Measurements from ENCODE around the gene RAB1A. TPM values are rescaled to one million over a fixed set of nuclear protein-coding genes. Genes with fewer than 3 reads are reported as not detected.
"Not testable (repeated sequence)": the region's sequence is repeated elsewhere in the genome, so short reads cannot be mapped to it uniquely, and the experiment has no call there.

Gene RAB1A
- total RNA-seq, 1 donor from 2014 or later, result 259 TPM

DNA sequence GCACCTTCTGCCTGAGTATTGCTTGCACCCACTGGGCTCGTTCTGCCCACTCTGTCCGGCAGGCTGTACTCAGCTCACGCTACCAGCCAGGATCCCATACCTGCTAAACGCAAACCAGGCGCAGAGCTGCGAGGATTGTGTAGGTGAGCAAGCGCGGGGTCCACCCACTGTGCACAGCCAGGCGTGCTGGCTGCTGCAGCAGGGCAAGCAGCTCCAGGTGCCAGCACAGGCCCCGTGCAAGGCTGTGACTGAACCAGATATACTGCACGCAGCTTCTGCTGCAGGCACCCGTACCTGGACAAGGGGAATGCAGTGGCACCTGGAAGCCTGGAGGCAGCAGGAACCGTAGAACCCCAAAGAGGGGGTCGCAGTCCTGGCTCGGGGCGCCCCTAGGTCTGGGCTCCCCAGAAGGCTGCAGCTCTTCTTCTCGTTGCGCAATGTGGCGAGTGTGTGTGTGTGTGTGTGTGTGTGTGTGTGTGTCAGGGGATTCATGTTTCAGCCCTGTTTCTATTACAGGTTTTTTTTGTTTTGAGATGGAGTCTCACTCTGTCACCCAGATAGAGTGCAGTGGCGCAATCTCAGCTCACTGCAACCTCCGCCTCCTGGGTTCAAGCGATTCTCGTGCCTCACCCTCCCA lies 46.1 kb upstream of the RAB1A start:
- H3K27ac Mint-ChIP-seq (ENCODE audit: unreplicated experiment), result no peak overlapping the region
- Histone ChIP-seq H3K79me2 (ENCODE audit: insufficient read depth, low read length) (no peaks in the 10 kb centered on the region), H4K20me1 (ENCODE audit: insufficient read depth, low read length) (no peaks in the 10 kb centered on the region), H2AFZ (ENCODE audit: low read depth, low read length) (no peak overlapping the region), H3K9ac (ENCODE audit: low read length) (no peak overlapping the region), H3K4me3 (ENCODE audit: insufficient read depth, low read depth, low read length) (no peak overlapping the region), H3K36me3 (ENCODE audit: insufficient read depth, low read length) (no peaks in the 10 kb centered on the region), H3K4me1 (ENCODE audit: insufficient read depth, low read length) (no peaks in the 10 kb centered on the region), H3K27ac (ENCODE audit: low read depth, low read length) (no peak overlapping the region), H3K27me3 (ENCODE audit: insufficient read depth, low read length) (no peaks in the 10 kb centered on the region), H3K4me2 (ENCODE audit: low read length) (no peak overlapping the region), H3K9me3 (ENCODE audit: insufficient read depth, low read depth, low read length) (no peaks in the 10 kb centered on the region)
- DNase-seq (ENCODE audit: low read depth) (no peak), FAIRE-seq (no peak)
- no peak overlapping the region for H3K4me3 Mint-ChIP-seq (ENCODE audit: unreplicated experiment)
- TF ChIP-seq, protein P1, sequence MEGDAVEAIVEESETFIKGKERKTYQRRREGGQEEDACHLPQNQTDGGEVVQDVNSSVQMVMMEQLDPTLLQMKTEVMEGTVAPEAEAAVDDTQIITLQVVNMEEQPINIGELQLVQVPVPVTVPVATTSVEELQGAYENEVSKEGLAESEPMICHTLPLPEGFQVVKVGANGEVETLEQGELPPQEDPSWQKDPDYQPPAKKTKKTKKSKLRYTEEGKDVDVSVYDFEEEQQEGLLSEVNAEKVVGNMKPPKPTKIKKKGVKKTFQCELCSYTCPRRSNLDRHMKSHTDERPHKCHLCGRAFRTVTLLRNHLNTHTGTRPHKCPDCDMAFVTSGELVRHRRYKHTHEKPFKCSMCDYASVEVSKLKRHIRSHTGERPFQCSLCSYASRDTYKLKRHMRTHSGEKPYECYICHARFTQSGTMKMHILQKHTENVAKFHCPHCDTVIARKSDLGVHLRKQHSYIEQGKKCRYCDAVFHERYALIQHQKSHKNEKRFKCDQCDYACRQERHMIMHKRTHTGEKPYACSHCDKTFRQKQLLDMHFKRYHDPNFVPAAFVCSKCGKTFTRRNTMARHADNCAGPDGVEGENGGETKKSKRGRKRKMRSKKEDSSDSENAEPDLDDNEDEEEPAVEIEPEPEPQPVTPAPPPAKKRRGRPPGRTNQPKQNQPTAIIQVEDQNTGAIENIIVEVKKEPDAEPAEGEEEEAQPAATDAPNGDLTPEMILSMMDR (IDR thresholded peaks at IDR 0.05; ENCODE audit: insufficient read depth, low read depth, low read length), result no peak
- TF ChIP-seq EZH2 (IDR thresholded peaks at IDR 0.05; ENCODE audit: insufficient read depth, low read length), result no peak
- H3K36me3 Mint-ChIP-seq (ENCODE audit: low read depth, unreplicated experiment), result no peaks in the 10 kb centered on the region
- peaks cover 5% of the 10 kb centered on the region for H3K9me3 Mint-ChIP-seq (ENCODE audit: unreplicated experiment)
- H3K4me1 Mint-ChIP-seq (ENCODE audit: low read depth, unreplicated experiment), result peaks cover 4% of the 10 kb centered on the region
- H3K27me3 Mint-ChIP-seq (ENCODE audit: low read depth, unreplicated experiment), result peaks cover 9% of the 10 kb centered on the region

DNA sequence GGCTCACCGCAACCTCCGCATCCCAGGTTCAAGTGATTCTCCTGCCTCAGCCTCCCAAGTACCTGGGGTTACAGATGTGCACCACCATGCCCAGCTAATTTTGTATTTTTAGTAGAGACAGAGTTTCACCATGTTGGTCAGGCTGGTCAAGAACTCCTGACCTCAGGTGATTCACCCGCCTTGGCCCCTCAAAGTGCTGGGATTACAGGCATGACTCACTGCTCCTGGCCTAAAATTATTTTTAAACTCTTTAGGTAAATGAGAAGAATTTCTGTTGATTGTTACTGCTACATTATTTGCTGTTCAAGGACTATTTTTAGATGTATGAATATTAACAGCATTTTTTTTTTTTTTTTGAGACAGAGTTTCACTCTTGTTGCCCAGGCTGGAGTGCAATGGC lies 44.1 kb upstream of the RAB1A start:
- H3K9me3 ChIP-seq (ENCODE audit: insufficient read depth, low read depth, low read length); H3K36me3 ChIP-seq (ENCODE audit: insufficient read depth, low read length); H3K27me3 ChIP-seq (ENCODE audit: insufficient read depth, low read length); H3K4me3 Mint-ChIP-seq (ENCODE audit: unreplicated experiment); H3K27me3 Mint-ChIP-seq (ENCODE audit: low read depth, unreplicated experiment); H4K20me1 ChIP-seq (ENCODE audit: insufficient read depth, low read length); H3K27ac ChIP-seq (ENCODE audit: low read depth, low read length); H3K9ac ChIP-seq (ENCODE audit: low read length); H3K4me1 ChIP-seq (ENCODE audit: insufficient read depth, low read length); H3K9me3 Mint-ChIP-seq (ENCODE audit: unreplicated experiment); H3K27ac Mint-ChIP-seq (ENCODE audit: unreplicated experiment); H3K36me3 Mint-ChIP-seq (ENCODE audit: low read depth, unreplicated experiment); H3K4me2 ChIP-seq (ENCODE audit: low read length); H3K4me1 Mint-ChIP-seq (ENCODE audit: low read depth, unreplicated experiment); FAIRE-seq; H3K4me3 ChIP-seq (ENCODE audit: insufficient read depth, low read depth, low read length); H2AFZ ChIP-seq (ENCODE audit: low read depth, low read length); H3K79me2 ChIP-seq (ENCODE audit: insufficient read depth, low read length): not testable (repeated sequence)
- peak; percentile 34 for DNase-seq (ENCODE audit: low read depth)

DNA sequence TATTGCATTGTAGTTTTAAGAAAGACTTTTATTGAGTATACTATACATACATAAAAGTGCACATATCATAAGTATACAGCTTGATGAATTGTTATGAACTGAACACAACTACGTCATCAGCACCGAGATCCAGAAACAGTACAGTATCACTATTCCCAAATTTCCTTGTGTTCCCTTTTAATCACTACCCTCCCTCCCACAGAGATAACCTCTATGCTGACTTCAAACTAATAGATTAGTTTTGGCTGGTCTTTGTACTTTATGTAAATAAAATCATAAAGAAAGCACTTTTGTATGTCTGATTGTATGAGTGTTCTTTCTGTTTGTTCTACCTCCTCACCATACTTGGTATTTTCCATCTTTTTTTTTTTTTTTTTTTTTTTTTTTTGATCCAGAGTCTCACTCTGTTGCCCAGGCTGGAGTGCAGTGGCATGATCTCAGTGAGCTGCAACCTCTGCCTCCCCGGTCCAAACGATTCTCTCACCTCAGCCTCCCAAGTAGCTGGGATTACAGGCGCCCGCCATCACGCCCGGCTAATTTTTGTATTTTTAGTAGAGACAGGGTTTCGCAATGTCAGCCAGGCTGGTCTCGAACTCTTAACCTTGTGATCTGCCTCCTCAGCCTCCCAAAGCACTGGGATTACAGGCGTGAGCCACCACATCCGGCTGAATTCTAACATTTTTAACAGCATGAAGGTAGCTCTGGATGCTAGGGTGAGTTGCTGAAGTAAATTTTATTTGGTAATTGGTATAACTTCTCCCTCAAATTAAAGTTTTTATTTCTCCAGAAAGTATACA lies 43.3 kb upstream of the RAB1A start:
- no peaks in the 10 kb centered on the region for H3K9me3 ChIP-seq (ENCODE audit: insufficient read depth, low read depth, low read length)
- no peak for TF ChIP-seq EZH2 (IDR thresholded peaks at IDR 0.05; ENCODE audit: insufficient read depth, low read length)
- TF ChIP-seq, protein P1 (IDR thresholded peaks at IDR 0.05; ENCODE audit: insufficient read depth, low read depth, low read length), result no peak
- no peak overlapping the region for H3K4me3 ChIP-seq (ENCODE audit: insufficient read depth, low read depth, low read length)
- no peak overlapping the region for H3K9ac ChIP-seq (ENCODE audit: low read length)
- H3K4me1 ChIP-seq (ENCODE audit: insufficient read depth, low read length), result no peaks in the 10 kb centered on the region
- H3K27me3 ChIP-seq (ENCODE audit: insufficient read depth, low read length), result no peaks in the 10 kb centered on the region
- Mint-ChIP-seq H3K4me1 (ENCODE audit: low read depth, unreplicated experiment) (peaks cover 3% of the 10 kb centered on the region), H3K27me3 (ENCODE audit: low read depth, unreplicated experiment) (peaks cover 4% of the 10 kb centered on the region), H3K27ac (ENCODE audit: unreplicated experiment) (no peak overlapping the region), H3K9me3 (ENCODE audit: unreplicated experiment) (no peaks in the 10 kb centered on the region), H3K4me3 (ENCODE audit: unreplicated experiment) (no peak overlapping the region), H3K36me3 (ENCODE audit: low read depth, unreplicated experiment) (no peaks in the 10 kb centered on the region)
- no peak overlapping the region for H3K27ac ChIP-seq (ENCODE audit: low read depth, low read length)
- no peak overlapping the region for H2AFZ ChIP-seq (ENCODE audit: low read depth, low read length)
- no peaks in the 10 kb centered on the region for H4K20me1 ChIP-seq (ENCODE audit: insufficient read depth, low read length)
- FAIRE-seq (no peak), DNase-seq (ENCODE audit: low read depth) (no peak)
- H3K79me2 ChIP-seq (ENCODE audit: insufficient read depth, low read length), result no peaks in the 10 kb centered on the region
- no peak overlapping the region for H3K4me2 ChIP-seq (ENCODE audit: low read length)
- H3K36me3 ChIP-seq (ENCODE audit: insufficient read depth, low read length), result no peaks in the 10 kb centered on the region

DNA sequence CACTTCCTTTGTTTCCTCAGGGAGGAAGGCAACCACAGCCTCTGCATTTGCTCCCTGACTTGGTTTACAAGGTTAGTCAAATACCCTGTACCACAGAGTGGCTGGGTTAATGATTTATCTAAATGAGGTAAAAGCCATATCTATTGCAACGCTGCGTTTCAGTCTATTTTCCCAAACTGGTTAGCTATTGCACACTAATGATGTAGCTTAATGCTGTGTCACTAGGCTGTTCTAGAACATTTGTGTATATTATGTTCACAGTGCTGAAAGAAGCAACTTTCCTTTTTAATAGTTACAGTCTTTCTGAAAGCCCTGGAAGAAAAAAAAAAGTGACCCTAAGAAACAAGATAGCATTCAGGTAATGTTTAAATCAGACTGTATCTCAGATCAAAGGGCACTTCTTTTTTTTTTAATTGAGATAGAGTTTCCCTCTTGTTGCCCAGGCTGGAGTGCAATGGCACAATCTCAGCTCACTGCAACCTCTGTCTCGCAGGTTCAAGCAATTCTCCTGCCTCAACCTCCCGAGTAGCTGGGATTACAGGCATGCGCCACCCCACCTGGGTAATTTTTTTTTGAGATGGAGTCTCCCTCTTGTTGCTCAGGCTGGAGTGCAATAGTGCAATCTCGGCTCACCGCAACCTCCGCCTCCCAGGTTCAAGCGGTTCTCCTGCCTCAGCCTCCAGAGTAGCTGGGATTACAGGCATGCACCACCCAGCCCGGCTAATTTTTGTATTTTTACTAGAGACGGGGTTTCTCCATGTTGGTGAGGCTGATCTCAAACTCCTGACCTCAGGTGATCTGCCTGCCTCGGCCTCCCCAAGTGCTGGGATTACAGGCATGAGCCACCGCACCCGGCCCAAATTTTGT lies 40.9 kb upstream of the RAB1A start:
- not testable (repeated sequence) for H2AFZ ChIP-seq (ENCODE audit: low read depth, low read length); H3K27ac ChIP-seq (ENCODE audit: low read depth, low read length); H3K9me3 Mint-ChIP-seq (ENCODE audit: unreplicated experiment); H3K27ac Mint-ChIP-seq (ENCODE audit: unreplicated experiment); FAIRE-seq; H3K4me1 ChIP-seq (ENCODE audit: insufficient read depth, low read length); H3K27me3 Mint-ChIP-seq (ENCODE audit: low read depth, unreplicated experiment); H3K36me3 ChIP-seq (ENCODE audit: insufficient read depth, low read length); H3K4me3 Mint-ChIP-seq (ENCODE audit: unreplicated experiment); H3K79me2 ChIP-seq (ENCODE audit: insufficient read depth, low read length); H3K9me3 ChIP-seq (ENCODE audit: insufficient read depth, low read depth, low read length); H3K36me3 Mint-ChIP-seq (ENCODE audit: low read depth, unreplicated experiment); H3K27me3 ChIP-seq (ENCODE audit: insufficient read depth, low read length); H3K4me2 ChIP-seq (ENCODE audit: low read length); H4K20me1 ChIP-seq (ENCODE audit: insufficient read depth, low read length); H3K4me3 ChIP-seq (ENCODE audit: insufficient read depth, low read depth, low read length); H3K9ac ChIP-seq (ENCODE audit: low read length); H3K4me1 Mint-ChIP-seq (ENCODE audit: low read depth, unreplicated experiment); DNase-seq (ENCODE audit: low read depth)

Data from astrocyte (in vitro differentiated cells and primary cell).